Measurements from ENCODE around the gene SHC2.

DNA sequence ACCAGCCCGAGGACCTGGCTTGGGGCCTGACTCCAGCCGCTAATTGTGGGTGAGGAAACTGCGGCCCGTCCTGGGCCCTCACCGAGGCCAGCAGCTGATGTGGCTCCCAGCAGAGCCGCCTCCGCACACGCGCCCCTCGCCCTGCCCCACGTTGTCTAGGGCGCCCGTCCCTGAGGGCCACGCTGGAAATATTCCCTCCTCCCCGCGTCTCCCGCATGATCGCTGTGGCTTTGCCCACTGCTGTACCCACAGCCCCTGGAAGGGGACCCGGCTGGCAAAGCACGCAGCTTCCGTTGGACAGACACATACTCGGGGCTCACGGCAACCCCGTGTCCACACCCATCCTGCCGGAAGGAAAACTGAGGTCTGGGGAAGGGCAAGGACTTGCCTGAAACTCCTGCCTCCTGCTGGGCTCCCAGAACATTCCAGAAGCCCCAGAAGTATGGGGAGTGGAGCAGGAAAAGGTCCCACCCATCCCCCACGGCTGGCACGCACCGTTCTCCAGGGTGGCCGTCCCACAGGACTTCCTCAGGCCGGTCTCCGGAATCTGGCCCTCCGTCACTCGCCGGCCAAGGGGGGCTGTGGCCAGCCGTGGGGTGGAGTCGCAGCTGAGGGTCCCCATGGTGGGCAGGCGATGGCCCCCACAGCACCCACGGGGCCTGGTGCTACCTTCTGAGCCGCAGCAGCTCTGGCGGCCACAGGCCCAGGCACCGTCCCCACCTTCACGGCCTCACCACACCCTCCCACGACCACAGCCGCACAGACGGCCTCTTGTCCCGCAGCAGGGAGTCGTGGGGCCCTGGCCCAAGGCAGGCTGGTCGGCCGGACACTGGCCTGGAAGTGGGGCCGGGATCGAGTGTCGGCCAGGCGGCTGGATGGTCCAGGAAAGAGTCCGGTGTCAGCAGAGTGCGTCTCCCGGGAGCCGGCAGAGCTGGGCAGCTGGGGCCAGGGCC, 13.6 kb upstream of the SHC2 start:
- TF ChIP-seq, protein P1, sequence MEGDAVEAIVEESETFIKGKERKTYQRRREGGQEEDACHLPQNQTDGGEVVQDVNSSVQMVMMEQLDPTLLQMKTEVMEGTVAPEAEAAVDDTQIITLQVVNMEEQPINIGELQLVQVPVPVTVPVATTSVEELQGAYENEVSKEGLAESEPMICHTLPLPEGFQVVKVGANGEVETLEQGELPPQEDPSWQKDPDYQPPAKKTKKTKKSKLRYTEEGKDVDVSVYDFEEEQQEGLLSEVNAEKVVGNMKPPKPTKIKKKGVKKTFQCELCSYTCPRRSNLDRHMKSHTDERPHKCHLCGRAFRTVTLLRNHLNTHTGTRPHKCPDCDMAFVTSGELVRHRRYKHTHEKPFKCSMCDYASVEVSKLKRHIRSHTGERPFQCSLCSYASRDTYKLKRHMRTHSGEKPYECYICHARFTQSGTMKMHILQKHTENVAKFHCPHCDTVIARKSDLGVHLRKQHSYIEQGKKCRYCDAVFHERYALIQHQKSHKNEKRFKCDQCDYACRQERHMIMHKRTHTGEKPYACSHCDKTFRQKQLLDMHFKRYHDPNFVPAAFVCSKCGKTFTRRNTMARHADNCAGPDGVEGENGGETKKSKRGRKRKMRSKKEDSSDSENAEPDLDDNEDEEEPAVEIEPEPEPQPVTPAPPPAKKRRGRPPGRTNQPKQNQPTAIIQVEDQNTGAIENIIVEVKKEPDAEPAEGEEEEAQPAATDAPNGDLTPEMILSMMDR (conservative IDR thresholded peaks at IDR 0.05; ENCODE audit: low read depth, low read length), result no peak
- no peak for TF ChIP-seq EZH2 (IDR thresholded peaks at IDR 0.05; ENCODE audit: borderline replicate concordance, low read depth, low read length, poor library complexity, severe bottlenecking)
